KBM-7 (cell line): ENCODE measurements around the gene CAST.
"Not testable (repeated sequence)": the region's sequence is repeated elsewhere in the genome, so short reads cannot be mapped to it uniquely, and the experiment has no call there.

Experiments used
- DNase-seq: peaks from one replicate; pipeline ENCODE4 v3.0.0-alpha.2; 2015
- in situ Hi-C: fragments of 300-500 bp; cut with MboI; formaldehyde crosslinking; loops from 2 replicates; pipeline ENCODE4 v1.14.3; 2020; ENCODE audit warnings: low sequenced_read_pairs, low pct_unique_long_range_greater_than_20kb, mixed read lengths

CAST gene

GRCh38 chr5:96733771-96734500, 71.8 kb downstream of the CAST start:
- in situ Hi-C loops = no loop called here
- DNase-seq = no peak

DNA sequence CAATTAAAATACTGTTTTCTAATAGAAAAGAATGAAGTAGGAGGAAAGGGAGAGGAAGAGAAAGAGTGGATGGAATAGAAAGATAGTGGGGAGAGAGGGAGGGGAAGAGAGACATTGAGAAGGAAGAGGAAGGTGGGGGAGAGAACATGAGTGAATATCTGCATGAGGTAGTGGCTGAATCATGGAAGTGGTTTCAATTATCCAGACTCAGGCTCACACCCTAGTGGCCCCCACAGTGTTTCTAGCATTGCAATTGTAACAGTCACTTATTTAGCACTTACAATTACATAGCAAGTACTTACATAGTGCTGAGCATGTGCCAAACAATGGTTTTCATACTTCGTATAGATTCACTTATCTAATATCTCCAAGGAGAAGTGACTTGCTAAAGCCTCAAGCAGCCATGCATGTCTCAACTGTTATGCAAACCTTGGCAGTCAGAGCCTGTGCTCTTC, 72.7 kb downstream of the CAST start:
- in situ Hi-C loops = no loop called here
- peak; percentile 47 for DNase-seq

GRCh38 chr5:96736937-96737336, 74.8 kb downstream of the CAST start:
- DNase-seq = no peak
- in situ Hi-C loops = no loop called here

GRCh38 chr5:96741106-96741505, 78.9 kb downstream of the CAST start:
- in situ Hi-C loops = no loop called here

DNA sequence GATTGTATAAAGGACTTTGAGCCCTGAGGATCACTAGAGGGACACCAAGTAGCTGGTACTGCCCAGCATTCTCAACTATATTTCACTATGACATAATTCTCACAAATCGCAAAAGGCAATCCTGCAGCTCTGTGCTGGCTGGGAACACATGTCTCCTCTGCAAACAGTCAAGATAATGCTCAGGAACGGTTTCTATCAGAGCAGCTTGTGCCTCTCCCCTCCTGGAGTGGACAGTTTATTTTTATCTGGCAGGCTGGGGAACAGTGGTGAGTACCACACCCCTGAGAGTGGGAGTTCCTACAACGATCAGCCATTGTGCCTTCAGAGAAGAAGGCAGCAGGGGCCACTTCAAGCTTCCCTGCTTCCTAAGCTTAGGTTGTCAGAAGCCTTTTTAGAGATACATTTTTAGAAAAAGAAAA, 79.7 kb downstream of the CAST start:
- DNase-seq = no peak
- in situ Hi-C loops = no loop called here

More at GRCh38 chr5:96741106-96741505, 78.9 kb downstream of the CAST start:
- no peak for DNase-seq

- in situ Hi-C loops = no loop called here
- DNase-seq = no peak
Observed at GRCh38 chr5:96742538-96742937, 80.4 kb downstream of the CAST start.

- no peak for DNase-seq
Observed at GRCh38 chr5:96743065-96743768, 81.0 kb downstream of the CAST start.

GRCh38 chr5:96743805-96744204, 81.6 kb downstream of the CAST start:
- in situ Hi-C loops = no loop called here
- no peak for DNase-seq

More at GRCh38 chr5:96743065-96743768, 81.0 kb downstream of the CAST start:
- in situ Hi-C loops = no loop called here

DNA sequence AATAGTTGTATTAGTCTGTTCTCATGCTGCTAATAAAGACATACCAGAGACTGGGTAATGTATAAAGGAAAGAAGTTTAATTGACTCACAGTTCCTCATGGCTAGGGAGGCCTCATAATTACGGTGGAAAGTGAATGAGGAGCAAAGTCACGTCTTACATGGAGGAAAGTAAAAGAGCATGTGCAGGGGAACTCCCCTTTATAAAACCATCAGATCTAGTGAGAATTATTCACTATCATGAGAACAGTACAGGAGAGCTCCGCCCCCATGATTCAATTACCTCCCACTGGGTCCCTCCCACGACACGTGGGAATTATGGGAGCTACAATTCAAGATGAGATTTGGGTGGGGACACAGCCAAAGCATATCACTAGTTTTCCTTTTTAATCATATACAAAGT, 82.0 kb downstream of the CAST start:
- DNase-seq, in situ Hi-C loops: not testable (repeated sequence)

DNA sequence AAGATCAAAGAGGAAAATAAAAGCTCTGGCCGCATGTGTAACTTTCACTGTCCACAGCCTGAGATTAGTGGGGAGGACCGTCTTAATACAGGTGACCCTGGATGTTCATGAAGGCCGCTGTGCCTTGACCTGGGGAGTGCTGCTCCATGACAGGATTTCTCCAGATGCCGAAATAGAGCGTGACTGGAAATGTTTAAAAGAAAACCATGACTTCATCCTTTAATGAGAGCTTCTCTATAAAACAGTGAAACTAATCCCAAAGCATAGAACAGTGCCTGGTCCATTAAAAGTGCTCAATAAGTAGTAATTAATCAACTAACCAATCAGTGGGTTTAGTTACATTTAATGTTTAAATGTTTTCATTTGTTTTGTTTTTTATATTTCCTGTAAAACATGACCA, 82.8 kb downstream of the CAST start:
- in situ Hi-C loops = no loop called here
- no peak for DNase-seq

DNA sequence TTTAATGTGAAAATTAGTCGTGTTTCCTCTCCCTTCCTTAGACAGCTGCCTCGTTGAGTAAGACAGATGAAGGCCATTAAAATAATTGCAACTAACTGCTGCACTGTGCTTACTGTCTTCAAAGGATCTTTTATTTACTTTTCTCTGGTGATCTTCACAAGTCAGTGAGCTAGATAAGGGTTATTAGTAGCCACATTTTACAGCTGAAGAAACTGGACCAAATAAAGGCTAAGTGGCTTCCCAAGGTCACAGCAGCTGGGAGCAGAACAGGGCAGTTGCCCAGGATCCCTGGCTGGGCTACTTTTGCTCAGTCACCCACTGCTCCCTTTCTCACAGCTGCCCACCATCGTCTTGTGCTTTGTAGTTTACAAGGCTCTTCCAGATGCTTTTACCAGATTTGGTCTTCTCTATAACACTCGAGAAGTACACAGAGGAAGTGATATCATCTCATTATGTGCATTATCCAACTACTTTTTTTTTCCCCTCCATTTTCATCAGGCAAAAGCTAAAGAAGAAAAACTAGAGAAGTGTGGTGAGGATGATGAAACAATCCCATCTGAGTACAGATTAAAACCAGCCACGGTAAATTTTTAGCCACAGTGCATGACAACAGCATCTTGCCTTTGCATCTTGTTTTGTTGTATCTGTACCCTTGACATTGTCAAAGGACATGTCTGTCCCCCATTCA, 83.8 kb downstream of the CAST start:
- in situ Hi-C loops = no loop called here
- DNase-seq = no peak

GRCh38 chr5:96747720-96748119, 85.5 kb downstream of the CAST start:
- in situ Hi-C loops = no loop called here
- DNase-seq = no peak

GRCh38 chr5:96750110-96750822, 88.1 kb downstream of the CAST start:
- in situ Hi-C loops = loop anchor here (25.0 kb wide), 1 partner anchor 412 kb away; no protein-coding TSS in a partner anchor
- DNase-seq = no peak

DNA sequence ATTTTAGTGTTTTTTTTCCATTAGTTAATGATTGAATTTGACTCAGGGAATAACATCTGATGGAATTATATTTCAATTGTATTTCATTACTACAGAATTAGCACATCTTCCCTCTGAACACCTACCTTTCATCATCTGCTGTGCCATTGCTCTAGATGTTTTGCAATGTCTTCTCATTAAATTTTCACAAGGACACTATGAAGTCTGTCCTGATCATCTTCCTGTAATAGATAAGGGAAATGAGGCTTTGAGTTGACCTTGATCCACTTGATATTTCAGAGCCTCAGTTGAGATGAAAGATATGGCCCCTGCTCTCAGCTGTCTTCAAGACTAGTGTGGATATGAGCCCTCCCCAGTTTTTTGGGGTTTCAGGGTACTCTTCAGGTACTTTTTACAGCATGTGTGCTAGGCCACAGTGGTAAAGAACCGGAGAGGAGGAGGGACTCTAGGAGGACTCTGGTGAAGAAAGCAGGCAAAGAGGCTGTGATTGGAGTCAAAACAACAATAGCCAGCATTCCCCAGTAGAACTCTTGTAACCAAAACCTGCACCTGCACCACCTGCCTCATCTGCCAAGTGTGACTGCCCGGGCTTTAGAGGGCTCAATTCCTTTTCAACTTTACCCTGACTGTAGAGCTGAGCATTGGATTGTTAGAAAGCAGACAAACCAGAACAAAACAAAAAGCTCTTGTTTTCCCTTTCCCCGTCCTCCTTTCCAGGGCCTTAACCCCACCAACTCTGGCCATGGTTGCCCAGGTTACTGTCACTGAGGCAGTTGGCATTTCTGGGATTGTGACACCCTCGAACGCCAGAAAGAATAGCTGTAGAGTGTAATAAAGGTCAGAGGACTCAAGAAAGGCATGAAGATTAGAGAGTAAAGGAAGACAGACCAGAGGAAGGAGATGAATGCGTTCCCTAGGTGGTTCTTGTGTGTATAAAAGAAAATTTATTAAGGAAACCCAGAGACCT, 89.3 kb downstream of the CAST start:
- no peak for DNase-seq
- in situ Hi-C loops = loop anchor here (25.0 kb wide), 1 partner anchor 411 kb away; no protein-coding TSS in a partner anchor

GRCh38 chr5:96752341-96753016, 90.3 kb downstream of the CAST start:
- in situ Hi-C loops = loop anchor here (25.0 kb wide), 1 partner anchor 410 kb away; no protein-coding TSS in a partner anchor
- DNase-seq = peak; percentile 64

DNA sequence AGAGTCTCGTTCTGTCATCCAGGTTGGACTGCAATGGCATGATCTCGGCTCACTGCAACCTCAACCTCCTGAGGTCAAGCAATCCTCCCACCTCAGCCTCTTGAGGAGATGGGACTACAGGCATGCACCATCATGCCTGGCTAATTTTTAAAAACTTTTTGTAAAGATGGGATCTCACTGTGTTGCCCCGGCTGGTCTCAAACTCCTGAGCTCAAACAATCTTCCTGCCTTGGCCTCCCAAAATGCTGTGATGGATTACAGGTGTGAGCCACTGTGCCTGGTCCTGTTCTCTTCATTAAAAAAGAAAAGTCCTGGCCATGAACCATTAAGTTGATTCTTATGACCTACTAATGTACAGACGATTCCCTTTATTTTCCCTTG, 90.8 kb downstream of the CAST start:
- in situ Hi-C loops = loop anchor here (25.0 kb wide), 1 partner anchor 409 kb away; no protein-coding TSS in a partner anchor

DNA sequence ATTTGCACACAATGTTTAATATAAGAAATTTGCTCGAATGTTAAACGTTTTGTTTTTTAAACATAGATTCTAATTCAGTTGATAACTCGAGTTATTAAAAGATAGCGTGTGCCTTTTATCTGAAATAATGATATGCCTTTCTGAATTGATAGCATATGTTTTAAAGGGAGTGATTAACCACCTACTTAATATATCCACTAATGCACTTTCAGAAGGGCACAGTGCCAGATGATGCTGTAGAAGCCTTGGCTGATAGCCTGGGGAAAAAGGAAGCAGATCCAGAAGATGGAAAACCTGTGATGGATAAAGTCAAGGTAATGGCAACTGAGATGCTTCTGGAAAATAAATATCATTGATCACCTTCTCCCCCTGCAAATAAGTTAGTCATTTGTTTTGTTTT, 91.7 kb downstream of the CAST start:
- no peak for DNase-seq
- in situ Hi-C loops = loop anchor here (25.0 kb wide), 1 partner anchor 408 kb away; no protein-coding TSS in a partner anchor

More for the DNA sequence above, 90.8 kb downstream of the CAST start:
- no peak for DNase-seq
